Measurements from ENCODE around the gene SPDEF.

SPDEF gene

GRCh38 chr6:34583861-34584604 is 27.9 kb upstream of the SPDEF start:
- no peak for DNase-seq (ENCODE audit: low spot score)

DNA sequence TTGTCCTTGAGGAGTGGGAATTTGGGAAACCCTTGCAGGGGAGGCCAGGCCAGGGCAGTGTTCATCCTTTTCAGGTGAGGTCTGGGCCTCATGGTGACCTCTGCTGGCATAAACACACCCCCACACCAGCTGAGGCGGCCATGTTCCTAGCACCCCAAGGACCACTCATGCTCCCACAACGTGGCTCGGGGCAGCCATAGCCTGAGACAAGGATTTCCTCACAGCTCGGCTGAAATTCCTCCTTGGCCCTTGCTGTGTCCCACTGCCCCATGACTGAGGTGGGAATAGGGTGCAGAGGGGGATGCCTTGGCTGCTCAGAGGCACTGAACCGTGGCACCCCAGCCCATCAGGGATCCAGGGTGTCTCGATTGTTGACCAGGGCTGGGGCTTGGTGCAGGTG is 27.3 kb upstream of the SPDEF start:
- DNase-seq (ENCODE audit: low spot score), result no peak

- DNase-seq (ENCODE audit: low spot score), result no peak
Measured at GRCh38 chr6:34581561-34581920, 25.4 kb upstream of the SPDEF start.

DNA sequence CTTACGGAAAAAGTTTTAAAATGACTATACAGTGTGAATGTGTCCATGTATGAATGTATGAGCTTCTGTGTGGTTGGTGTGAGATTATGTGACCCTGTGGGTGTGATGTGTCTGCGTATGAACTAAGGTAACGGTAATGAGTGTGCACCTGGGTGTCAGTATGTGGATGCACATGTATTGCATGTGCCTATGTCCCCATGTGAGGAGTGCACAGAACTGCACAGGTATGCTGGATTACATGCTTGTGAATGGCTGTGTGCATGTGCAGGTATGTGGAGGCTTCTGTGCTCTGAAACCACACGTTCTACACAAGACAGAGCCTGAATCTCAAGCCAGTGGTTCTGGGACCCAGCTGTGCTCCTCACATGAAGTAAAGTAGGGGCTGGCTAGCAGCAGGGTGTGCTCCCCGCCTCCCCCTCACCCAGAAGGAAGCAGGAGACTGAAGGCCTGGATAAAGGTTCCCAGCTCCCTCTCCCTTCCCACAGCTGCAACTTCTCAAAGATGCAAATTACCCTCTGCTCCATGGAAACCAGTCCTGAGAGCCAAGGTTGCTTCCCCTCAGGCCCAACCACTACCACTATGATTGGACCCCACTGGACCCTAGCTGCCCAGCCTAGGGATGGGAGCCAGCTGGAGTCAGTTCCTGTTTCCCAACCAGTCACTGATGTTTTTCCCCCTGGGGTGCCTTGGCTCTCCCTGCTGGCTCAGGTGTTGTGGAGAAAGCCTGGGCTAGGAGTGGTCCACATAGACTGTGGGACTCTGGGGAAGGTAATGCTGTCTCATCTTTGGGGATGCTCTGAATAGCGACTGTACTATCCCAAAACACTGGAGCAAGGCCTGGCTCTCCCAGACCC is 24.8 kb upstream of the SPDEF start:
- no peak for DNase-seq (ENCODE audit: low spot score)

DNA sequence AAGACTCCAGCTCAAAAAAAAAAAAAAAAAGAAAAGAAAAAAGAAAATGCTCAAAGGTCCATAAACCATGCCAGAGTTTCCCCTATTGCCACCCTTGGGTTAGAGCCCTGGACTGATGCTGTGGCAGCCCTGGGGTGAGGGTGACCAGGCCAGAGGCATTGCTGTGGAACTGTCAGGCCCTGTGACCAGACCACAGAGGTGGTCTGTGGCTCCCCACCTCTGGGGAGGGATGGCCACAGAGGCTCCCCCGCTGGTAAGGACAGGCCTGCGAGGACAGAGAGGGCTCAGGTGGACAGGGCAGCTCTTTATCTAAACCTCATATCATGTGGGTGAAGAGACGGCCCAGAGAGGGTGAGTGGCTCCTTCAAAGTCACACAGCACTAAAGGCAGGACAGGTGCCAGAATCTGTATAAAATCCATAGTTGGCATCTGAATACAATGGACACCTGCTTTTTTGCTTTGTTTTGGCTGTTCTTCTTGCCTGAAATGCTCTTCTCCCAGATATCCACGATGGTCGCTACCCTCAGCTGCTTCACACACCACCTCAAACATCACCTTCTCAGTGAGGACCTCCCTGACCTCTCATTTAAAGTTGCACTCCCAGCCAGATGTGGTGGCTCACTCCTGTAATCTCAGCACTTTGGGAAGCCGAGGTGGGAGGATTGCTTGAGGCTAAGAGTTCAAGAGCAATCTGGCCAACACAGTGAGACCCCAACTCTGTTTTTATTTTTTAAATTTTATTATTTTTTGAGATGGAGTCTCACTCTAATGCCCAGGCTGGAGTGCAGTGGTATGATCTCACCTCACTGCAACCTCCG is 22.5 kb upstream of the SPDEF start:
- no peak for DNase-seq (ENCODE audit: low spot score)

DNA sequence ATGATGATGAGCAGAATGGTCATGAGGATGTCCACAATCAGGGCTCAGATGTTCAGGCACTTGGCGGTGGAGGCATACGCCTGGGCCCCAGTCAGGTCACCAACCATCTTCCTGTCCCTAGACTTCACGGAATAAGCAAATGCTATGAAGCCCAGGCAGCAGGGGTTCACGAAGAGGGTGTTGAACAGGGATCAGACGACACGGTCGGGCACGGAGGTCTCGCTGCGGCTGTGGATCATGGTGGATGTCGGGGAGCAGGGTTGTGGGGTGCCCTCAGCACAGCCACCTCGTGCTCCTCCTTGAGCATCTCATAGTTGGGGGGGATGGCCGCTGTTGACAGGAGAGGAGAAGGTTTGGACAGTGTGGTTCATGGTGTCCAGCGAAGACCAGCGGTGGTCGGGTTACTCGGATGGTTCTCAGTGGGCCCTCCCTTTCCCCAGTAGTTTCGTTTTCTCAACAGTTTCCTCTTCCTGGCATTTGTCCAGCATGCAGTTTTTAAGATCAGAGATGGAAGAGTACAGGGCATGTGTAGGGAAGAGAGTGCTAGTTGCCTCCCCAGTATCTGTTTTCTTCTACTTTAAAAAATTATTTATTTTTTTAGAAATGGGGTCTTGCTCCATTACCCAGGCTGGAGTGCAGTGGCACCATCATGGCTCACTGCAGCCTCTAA is 20.3 kb upstream of the SPDEF start:
- DNase-seq (ENCODE audit: low spot score), result no peak

GRCh38 chr6:34575326-34575725 is 19.2 kb upstream of the SPDEF start:
- DNase-seq (ENCODE audit: low spot score), result no peak

DNA sequence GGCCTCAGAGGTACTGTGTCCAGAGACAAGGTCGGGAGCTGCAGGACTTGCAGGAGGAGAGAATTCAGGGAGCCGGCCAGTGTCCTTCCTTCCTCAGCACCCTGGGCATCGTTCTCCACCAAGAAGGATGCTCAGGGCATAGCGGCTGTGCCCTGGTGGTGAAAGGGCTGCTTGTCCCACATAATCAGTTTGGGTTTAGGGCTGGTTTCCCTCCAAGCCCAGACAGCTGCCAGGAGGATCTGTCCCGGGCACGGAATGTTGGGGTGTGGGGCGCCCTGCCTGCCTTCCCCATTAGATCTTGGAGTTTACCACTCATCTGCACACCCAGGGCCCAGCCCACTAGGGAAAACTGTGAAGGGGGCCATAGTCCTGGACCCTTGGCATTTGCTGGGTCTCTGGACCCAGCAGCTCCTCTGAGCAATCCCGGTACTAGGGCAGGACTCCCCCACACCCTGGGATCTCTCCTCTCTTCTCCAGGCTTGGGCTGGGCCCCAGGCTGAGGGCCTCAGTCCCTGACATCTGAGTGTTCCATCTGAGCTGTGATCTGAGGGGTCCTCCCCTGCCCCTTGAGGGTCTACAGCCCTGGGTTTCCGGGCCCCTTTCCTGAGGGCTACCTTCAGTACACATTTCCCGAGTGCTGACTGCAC is 18.6 kb upstream of the SPDEF start:
- no peak for DNase-seq (ENCODE audit: low spot score)

DNA sequence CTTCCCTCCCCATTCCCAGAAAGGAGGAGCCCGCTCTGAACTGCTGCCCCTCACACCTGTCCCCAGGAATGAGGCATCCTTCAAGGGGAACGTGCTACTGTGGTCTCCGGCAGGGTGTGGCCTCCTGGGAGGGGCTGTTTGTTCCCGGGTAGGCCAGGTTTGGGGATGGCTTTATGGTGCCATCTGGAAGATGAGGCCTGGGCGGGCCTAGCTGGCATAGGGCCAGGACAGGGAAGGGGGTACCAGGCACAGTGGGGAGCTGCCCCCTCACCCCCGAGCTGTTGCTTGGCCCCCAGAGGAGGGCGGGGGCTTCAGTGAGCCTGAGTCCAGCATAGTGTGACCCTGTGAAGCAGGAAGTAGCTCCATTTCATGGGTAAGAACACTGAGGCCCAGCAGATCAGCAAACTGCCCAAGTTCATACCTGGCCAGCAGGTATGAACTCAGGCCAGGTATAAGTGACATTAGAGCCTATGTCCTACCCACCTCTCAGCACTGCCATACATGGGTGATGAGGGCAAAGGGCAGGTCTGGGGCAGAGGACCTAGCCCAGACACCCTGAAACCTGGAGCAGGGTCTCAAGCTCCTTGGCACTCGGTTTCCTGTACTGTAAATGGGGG is 17.5 kb upstream of the SPDEF start:
- DNase-seq (ENCODE audit: low spot score), result no peak

DNA sequence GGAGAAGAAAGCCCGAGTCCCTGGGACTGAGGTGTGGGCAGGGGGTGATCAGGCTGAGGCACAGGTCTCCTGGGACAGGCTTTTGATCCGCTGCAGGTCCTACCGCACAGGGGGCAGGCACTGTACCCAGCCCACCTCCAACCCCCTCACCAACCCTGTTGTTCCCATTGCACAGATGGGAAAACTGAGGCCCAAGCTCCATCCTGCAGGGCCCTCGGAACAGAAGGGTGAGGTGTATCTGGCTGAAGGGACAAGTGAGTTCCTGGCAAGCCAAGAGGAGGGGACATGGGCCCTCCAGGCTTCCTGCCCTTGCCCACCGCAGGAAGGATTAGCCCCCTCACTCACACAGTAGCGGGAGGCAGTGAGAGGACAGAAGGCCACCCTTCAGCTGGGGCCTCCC is 16.5 kb upstream of the SPDEF start:
- DNase-seq (ENCODE audit: low spot score), result no peak

GRCh38 chr6:34572021-34572420 is 15.9 kb upstream of the SPDEF start:
- no peak for DNase-seq (ENCODE audit: low spot score)

GRCh38 chr6:34571388-34571787 is 15.3 kb upstream of the SPDEF start:
- DNase-seq (ENCODE audit: low spot score), result no peak

DNA sequence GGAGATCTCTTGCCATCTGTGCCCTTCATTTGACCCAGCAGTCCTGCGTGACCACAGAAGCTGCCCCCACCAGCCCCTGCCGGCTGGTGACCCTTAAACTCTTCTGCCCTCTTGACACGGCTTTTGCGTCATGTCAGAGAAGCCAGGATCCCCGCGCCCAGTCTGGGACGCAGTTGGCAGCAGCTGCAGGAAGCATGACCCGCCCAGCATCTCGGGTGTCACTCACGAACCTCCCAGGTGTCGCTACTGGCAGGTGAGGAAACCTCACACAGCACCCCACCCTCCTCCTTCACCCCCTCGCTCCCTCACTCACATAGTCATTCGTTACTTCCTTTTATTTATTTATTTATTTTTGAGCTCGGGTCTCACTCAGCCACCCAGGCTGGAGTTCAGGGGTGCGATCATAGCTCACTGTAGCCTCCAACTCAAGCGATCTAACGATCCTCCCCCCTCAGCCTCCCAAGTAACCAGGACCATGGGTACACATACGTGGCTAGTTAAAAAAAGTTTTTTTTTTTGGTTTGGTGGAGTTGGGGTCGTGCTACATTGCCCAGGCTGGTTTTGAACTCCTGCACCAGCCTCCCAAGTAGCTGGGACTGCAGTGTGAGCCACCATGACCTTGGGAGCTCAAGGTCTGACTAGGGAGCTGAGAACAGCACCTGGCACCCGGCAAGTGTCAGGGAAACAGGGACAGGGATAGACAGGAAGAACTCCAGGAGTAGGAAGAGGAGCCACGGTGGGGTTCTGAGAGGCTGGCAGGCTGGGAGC is 14.1 kb upstream of the SPDEF start:
- DNase-seq (ENCODE audit: low spot score), result no peak

- DNase-seq (ENCODE audit: low spot score), result no peak
Measured at GRCh38 chr6:34569361-34569973, 13.3 kb upstream of the SPDEF start.

DNA sequence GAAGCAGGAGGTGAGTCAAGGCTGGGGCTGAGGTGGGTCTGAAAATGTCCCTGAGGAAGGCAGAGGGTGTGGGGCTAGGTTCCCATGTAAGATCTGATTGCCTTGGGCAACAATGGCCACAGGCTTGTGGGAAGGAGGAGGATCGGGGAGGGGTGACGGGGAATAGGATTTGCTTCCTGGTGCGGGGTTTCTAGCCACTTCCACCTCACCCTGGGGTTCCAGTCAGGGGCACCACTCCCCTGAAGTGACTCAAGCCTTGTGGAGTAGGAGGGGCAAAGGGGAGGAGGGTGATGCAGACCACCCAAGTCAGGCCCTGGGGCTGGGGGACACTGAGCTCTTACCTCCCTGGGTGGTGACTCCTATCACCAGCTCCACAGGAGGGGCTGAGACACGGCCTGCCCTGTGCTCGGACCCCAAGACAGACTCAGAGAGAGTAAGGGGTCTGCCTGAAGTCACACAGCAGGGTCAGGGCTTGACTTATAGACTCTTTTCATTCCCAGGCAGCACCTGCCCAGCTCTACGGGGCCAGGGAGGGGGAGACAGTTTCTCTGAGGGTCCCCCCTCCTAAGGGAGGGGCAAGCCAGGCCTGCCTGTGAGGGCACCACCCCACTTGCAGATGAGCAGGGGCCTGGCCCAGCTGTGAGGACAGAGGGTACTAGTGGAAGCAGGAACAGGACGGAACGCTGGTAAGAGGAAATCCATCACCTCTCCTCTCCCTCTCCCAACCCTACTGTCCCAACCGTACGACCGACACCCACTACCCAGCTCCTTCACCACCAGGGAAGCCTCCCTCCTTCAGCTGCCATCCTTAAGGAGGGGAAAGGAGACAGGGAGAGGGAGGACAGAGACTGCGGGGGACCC is 12.4 kb upstream of the SPDEF start:
- DNase-seq (ENCODE audit: low spot score), result no peak

- no peak for DNase-seq (ENCODE audit: low spot score)
Measured at GRCh38 chr6:34566830-34567546, 10.9 kb upstream of the SPDEF start.

DNA sequence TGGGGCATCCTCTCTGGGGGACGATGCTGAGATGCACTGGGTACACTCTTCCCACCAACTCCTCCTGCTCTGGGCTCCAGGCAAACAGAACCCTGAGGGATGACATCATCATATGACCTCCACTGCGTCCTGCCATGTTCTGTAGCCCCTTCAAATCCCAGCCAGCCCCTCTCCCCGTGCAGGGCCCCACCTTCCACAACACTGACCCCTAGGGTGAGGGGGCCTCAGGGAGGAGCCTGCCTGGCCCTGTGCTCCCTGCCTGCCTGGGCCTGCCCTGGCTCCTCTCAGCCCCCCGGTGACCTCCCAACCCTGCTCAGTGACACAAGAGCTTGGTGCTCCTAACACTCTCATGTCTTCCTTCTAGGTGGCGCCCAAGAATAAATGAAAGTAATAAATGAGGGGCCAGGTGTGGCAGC is 9.6 kb upstream of the SPDEF start:
- peak; percentile 21 for DNase-seq (ENCODE audit: low spot score)

GRCh38 chr6:34564181-34564580 is 8.1 kb upstream of the SPDEF start:
- no peak for DNase-seq (ENCODE audit: low spot score)
